ENCODE results near the gene SLC25A20. TPM values are rescaled to one million over a fixed set of nuclear protein-coding genes. Genes with fewer than 3 reads are reported as not detected.

SLC25A20 gene
- total RNA-seq, 4 donors from 2014 or later: 7.7 to 41.8 (median 15.3) TPM

DNA sequence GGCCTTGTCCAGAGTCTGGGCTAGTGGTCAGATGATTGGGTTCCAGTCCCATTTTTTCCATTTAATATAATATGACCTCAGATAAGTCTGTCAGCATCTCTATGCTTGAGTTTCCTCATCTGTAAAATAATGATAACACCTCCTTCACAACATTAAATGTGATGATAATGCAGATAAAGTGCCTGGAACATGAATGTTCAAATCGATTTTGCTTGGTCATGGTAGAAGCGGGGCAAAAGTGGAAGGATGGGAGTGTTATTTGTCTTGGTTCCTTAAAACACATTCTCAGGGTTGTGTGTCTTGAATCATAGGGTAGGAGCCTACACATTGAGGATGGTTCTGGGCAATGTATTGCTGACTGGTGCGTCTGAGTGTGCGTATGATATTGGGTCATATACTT lies 36.8 kb upstream of the SLC25A20 start:
- H3K36me3 ChIP-seq: no peaks in the 10 kb centered on the region
- H3K27ac ChIP-seq: no peak overlapping the region
- TF ChIP-seq, protein P1, sequence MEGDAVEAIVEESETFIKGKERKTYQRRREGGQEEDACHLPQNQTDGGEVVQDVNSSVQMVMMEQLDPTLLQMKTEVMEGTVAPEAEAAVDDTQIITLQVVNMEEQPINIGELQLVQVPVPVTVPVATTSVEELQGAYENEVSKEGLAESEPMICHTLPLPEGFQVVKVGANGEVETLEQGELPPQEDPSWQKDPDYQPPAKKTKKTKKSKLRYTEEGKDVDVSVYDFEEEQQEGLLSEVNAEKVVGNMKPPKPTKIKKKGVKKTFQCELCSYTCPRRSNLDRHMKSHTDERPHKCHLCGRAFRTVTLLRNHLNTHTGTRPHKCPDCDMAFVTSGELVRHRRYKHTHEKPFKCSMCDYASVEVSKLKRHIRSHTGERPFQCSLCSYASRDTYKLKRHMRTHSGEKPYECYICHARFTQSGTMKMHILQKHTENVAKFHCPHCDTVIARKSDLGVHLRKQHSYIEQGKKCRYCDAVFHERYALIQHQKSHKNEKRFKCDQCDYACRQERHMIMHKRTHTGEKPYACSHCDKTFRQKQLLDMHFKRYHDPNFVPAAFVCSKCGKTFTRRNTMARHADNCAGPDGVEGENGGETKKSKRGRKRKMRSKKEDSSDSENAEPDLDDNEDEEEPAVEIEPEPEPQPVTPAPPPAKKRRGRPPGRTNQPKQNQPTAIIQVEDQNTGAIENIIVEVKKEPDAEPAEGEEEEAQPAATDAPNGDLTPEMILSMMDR (IDR thresholded peaks at IDR 0.05): no peak
- no peak for TF ChIP-seq POLR2A (IDR thresholded peaks at IDR 0.05)
- H3K4me1 ChIP-seq: no peaks in the 10 kb centered on the region
- no peak overlapping the region for H3K4me3 ChIP-seq
- no peak for DNase-seq
- H3K27me3 ChIP-seq: no peaks in the 10 kb centered on the region
- intact Hi-C loops (cut with DNase I; ENCODE audit: low total_unique reads): no loop called here
- no peaks in the 10 kb centered on the region for H3K9me3 ChIP-seq

DNA sequence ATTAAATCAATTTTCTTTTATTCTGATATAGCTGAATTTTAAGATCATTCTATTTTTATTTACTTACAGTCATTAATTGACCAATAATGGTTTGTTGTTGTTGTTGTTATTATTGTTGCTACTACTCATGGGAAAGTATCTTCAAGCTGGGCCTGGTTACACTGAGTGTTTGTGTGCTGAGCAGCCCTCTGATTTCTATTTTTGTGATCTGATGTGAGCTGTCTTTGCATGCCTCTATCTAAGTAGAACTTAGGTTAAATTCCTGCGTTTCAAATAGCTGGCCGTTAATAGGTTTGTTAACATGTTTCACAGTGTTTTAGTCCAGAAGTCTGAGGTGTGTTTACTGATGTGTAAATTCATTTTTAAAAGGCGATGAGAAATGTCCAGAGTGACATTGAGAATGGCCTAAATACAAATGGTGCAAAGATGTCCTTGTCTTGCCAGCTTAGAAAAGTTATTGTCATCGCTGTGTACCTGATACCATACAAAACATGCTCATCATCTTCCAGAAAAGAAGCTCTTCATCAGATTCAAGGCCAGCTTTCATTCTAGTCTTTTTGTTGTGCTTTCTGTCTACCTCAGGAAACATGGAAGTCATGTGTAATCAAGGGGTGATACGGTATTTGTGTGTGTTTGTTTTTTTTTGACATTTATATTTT lies 35.8 kb upstream of the SLC25A20 start:
- DNase-seq: no peak
- no peaks in the 10 kb centered on the region for H3K4me1 ChIP-seq
- no peaks in the 10 kb centered on the region for H3K27me3 ChIP-seq

DNA sequence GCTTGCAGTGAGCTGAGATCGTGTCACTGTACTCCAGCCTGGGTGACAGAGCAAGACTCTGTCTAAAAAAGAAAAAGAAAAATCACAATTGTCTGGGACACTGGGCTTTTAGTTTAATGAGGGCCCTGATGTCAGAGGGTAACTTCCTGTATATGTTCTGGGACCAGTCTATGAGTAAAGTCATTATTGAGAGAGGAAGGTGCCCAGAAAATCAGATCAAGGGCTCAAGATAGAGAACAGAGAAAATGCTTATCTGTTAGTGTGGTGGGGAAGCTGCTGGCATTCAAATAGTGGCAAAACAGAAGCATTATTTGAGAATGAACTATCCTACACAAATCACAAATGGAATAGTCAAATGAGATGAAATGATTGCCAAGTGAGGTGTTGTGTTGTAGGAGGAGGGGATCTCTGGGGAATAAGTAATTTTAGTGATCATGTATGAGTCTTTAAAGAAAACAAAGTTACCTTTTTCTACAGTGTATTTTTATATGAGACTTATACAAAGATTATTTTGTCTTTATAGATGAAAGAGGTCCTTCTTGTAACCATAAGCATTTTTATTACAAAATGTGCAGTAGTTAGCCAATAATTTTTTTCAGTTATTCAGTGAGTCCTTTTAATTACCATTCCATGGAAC lies 33.4 kb upstream of the SLC25A20 start:
- no peaks in the 10 kb centered on the region for H3K27me3 ChIP-seq
- H3K4me1 ChIP-seq: peaks cover 0 to 4% of the 10 kb centered on the region in 2 donors
- intact Hi-C loops (cut with DNase I; ENCODE audit: low total_unique reads): no loop called here
- H3K4me3 ChIP-seq: no peak overlapping the region
- H3K27ac ChIP-seq: no peak overlapping the region
- H3K9me3 ChIP-seq: no peaks in the 10 kb centered on the region
- no peak for DNase-seq
- TF ChIP-seq, protein P1 (IDR thresholded peaks at IDR 0.05): no peak
- no peak for TF ChIP-seq POLR2A (IDR thresholded peaks at IDR 0.05)
- H3K36me3 ChIP-seq: no peaks in the 10 kb centered on the region

More for the DNA sequence above, 35.8 kb upstream of the SLC25A20 start:
- Histone ChIP-seq H3K36me3 (no peaks in the 10 kb centered on the region), H3K4me3 (no peak overlapping the region), H3K9me3 (no peaks in the 10 kb centered on the region), H3K27ac (no peak overlapping the region)
- intact Hi-C loops (cut with DNase I; ENCODE audit: low total_unique reads): no loop called here
- TF ChIP-seq, protein P1 (IDR thresholded peaks at IDR 0.05): no peak
- no peak for TF ChIP-seq POLR2A (IDR thresholded peaks at IDR 0.05)

DNA sequence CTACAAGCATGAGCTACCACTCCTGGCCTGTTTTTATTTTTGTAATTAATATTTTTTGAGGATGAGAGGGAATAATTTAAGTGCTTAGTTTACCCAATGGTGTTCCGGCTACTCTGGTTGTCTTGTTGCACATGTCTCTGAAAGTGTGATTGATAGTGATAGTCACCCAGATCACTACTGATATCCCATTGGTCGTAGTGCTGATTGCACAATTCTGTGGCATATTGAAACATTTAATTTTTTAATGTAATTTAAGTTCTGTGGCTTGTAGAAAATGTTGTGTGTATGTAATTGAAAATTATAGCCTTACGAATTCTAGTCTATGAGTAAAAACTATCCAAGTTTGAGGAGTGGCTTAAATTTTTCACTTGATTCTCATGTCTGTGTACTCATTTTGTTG lies 31.9 kb upstream of the SLC25A20 start:
- TF ChIP-seq, protein P1 (IDR thresholded peaks at IDR 0.05): no peak
- no peak for TF ChIP-seq POLR2A (IDR thresholded peaks at IDR 0.05)
- Histone ChIP-seq H3K9me3 (no peaks in the 10 kb centered on the region), H3K27ac (no peak overlapping the region), H3K36me3 (no peaks in the 10 kb centered on the region), H3K4me3 (no peak overlapping the region), H3K4me1 (peaks cover 0 to 4% of the 10 kb centered on the region in 2 donors), H3K27me3 (no peaks in the 10 kb centered on the region)
- no peak for DNase-seq
- intact Hi-C loops (cut with DNase I; ENCODE audit: low total_unique reads): no loop called here

DNA sequence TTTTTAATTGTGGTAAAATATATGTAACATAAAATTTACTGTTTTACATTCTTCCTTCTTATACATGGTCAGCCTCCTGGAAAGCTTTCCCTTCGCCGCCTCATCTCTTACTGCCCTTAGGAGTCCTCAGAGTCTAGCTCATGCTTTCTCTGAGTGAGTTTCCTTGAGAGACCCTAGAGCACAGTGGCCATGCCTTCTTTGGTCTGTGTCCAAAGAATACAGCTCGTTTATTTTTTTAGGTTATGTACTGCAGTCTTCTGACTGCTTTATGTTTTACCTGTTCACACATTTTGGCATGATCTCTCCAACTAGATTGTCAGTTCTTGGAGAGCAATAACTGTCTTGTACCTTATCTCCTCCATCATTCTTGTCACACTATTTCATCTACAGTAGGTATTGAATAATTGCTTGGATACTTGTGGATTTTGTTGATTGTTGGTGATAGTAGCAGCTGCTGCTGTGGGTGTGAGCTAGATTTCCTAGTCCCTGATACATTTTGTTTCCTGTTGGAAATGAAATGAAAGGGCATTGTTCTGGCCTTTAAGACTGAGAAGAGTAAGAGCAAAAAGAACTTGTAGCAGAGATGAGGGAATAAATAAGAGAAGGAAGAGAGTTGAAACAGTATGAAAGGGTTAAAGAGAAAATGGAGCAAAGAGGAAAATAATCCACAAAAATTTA lies 30.8 kb upstream of the SLC25A20 start:
- Histone ChIP-seq H3K27me3 (no peaks in the 10 kb centered on the region), H3K36me3 (no peaks in the 10 kb centered on the region), H3K4me1 (peaks cover 0 to 4% of the 10 kb centered on the region in 2 donors), H3K27ac (no peak overlapping the region), H3K9me3 (no peaks in the 10 kb centered on the region), H3K4me3 (no peak overlapping the region)
- TF ChIP-seq, protein P1 (IDR thresholded peaks at IDR 0.05): no peak
- no peak for TF ChIP-seq POLR2A (IDR thresholded peaks at IDR 0.05)
- intact Hi-C loops (cut with DNase I; ENCODE audit: low total_unique reads): no loop called here
- no peak for DNase-seq

All from uterus (tissue), 4 donors.